Heart left ventricle (tissue), 13 donors: ENCODE results near the gene KRT2.

Experiments used
- CTCF ChIP-seq, 12 donors: fragments of 200-600 bp; sonication (generic) in 4 of 12; IDR thresholded peaks; one replicate each; pipeline versions ENCODE4 v1.5.0 to v1.8.0; 2018 to 2022; ENCODE audit warnings: antibody characterized with exemption in 12 of 12, mild to moderate bottlenecking in 5 of 12
- POLR2A ChIP-seq, 2 donors: fragments of 450-650 bp; IDR thresholded peaks; one replicate each; pipeline ENCODE4 v1.6.1; 2017; ENCODE audit warnings: antibody characterized with exemption in 2 of 2, mild to moderate bottlenecking in 2 of 2, moderate library complexity in 2 of 2
- donor health status: ischemic (EF 13 %, LVEDD 7.1; RV severe dilation, severe dysfunction).
- donor health status: DM: no; HTN: yes; CAD: no.
- donor health status: DM: no; HTN: no; CAD: no.
- donor health status: ischemic (EF 25% LVEDD 6.9; RV normal size, moderate dysfunction).
- donor health status: ischemic (EF 25% LVEDD 5.7; RV mildly dilated, moderate dysfunction).
- donor health status: ischemic (EF 35%, LVEDD 5.7; RV mildly dilated, moderate dysfunction).
- donor health status: nonischemic (EF 11% LVEDD 7.7; RV severe dilation, severe dysfunction).
- donor health status: DM: yes; HTN: yes; CAD: no.
- donor health status: PGD.
- donor health status: ischemic (EF 29% LVEDD 5.4; RV normal size, mild dysfunction).
- donor health status: nonischemic (EF 23%, LVEDD 6.1; RV moderate dilation, normal function).

- TF ChIP-seq CTCF (IDR thresholded peaks at IDR 0.05) (no peak), POLR2A (IDR thresholded peaks at IDR 0.05) (no peak)
Observed at GRCh38 chr12:52627395-52628110, 24.5 kb downstream of the KRT2 start.
